ENCODE results near the gene CDK6.
"Not testable (repeated sequence)": the region's sequence is repeated elsewhere in the genome, so short reads cannot be mapped to it uniquely, and the experiment has no call there.

Gene CDK6

GRCh38 chr7:92836489-92836999 is at the start of gene CDK6:
Gene CDK6 (minus strand): TSS chr7:92836573. CDS start chr7:92833323, 3,250 bp downstream.
- no peak for DNase-seq (ENCODE audit: low read depth)

GRCh38 chr7:92886039-92886438 is 49.7 kb upstream of the CDK6 start:
- DNase-seq (ENCODE audit: low read depth) = not testable (repeated sequence)

GRCh38 chr7:92884218-92884617 is 47.8 kb upstream of the CDK6 start:
- DNase-seq (ENCODE audit: low read depth) = no peak

- no peak for DNase-seq (ENCODE audit: low read depth)
Measured at GRCh38 chr7:92882760-92883159, 46.4 kb upstream of the CDK6 start.

DNA sequence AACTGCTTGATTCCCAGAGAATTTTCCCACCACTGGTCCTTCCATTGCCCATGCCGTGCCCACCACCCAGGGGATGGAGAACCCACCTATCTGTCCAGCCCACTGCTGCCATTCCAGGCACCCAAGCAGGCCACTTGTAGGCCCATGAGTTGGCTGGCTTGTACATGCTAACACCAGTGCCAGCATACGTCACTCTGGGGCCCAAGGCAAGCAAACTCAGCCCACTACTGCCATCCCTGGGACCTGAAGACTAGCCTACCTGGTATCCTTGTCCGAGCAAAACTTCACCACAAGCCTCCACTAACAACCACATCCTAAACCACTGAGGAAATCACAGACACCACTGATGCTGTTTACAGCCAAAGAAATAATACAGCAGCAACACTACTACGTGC is 44.7 kb upstream of the CDK6 start:
- DNase-seq (ENCODE audit: low read depth) = no peak

GRCh38 chr7:92880212-92881090 is 44.1 kb upstream of the CDK6 start:
- no peak for DNase-seq (ENCODE audit: low read depth)

DNA sequence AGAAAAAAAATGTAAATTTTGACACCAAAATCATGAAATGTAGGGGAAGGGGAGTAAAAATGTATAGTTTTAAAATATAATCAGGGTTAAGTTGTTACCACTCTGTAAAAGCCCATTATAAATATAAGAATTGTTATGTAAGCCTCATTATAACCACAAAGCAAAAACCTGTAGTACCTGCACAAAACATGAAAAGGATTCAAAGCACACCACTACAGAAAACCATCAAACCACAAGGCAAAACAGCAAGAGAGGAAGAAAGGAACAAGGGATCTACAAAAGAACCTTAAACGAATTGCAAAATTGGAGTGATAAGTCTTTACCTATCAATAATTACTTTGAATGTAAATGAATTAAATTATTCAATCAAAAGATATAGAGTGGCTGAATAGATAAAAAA is 41.0 kb upstream of the CDK6 start:
- DNase-seq (ENCODE audit: low read depth) = no peak

- DNase-seq (ENCODE audit: low read depth) = no peak
Measured at GRCh38 chr7:92876836-92877235, 40.5 kb upstream of the CDK6 start.

- no peak for DNase-seq (ENCODE audit: low read depth)
Measured at GRCh38 chr7:92875719-92876118, 39.3 kb upstream of the CDK6 start.

- no peak for DNase-seq (ENCODE audit: low read depth)
Measured at GRCh38 chr7:92875173-92875572, 38.8 kb upstream of the CDK6 start.

DNA sequence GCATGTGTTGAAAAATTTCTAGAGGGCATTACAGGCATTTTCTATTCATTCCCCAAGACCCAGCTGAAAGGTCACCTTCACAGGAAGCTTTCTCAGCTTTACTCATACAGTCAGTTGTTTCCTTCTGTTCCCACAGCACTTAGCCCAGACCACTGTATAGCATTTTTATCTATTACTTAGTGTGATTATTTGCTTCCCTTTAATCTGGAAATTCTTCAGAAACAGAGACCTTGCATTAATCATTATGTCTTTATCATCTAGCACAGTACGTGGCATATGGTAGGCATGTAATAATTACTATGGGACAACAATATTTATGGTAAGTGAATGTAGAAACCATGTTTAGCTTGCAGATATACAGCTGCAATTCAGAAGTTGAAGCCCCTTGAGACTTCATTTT is 38.2 kb upstream of the CDK6 start:
- no peak for DNase-seq (ENCODE audit: low read depth)

- no peak for DNase-seq (ENCODE audit: low read depth)
Measured at GRCh38 chr7:92873776-92874175, 37.4 kb upstream of the CDK6 start.

DNA sequence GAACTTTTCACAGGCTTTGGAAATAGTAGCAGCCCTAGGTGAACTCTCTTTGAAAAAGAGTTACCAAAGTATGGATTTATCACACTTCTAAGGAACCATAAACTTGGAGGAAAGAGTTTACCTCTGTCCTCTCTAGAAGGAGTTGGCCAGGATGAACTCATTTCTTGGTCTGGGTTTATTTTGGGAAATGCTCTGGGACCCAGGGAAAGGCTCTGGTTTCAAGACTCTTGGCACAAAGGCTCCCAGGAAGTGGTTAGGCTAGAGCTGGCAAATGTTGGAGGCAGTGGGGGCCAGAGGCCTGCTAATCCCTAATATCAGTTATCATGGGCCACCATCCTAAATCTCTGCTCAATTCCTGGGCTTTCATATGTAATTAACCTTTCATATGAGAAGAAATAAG is 36.3 kb upstream of the CDK6 start:
- DNase-seq (ENCODE audit: low read depth) = no peak

DNA sequence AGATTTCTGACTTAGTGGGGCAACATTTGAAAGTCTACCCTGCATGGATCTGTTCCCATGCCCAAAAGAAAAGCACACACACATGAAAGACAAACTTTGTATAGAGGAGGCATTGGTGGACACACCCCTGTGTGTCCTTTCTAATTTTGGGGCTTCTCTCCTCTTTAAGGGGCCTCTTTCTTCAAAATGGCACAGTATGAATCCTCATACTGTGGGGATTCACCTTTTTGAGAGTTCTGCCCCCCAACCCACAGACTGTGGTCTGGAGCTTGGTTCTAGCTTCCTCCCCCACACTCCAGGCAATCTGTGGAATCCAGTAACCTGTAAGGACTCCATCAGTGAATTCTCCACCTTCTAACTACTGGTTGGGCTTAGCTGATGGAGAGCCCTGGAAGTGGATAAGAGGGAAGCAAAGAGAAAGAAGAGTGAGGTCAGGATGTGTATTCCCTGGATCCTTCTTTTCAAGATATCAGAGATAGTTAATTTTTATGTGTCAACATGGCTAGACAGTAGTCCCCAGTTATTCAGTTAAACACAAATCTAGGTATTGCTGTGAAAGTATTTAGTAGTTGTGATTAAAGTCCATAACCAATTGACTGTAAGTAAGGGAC is 32.4 kb upstream of the CDK6 start:
- no peak for DNase-seq (ENCODE audit: low read depth)

- not testable (repeated sequence) for DNase-seq (ENCODE audit: low read depth)
Measured at GRCh38 chr7:92864169-92864568, 27.8 kb upstream of the CDK6 start.

DNA sequence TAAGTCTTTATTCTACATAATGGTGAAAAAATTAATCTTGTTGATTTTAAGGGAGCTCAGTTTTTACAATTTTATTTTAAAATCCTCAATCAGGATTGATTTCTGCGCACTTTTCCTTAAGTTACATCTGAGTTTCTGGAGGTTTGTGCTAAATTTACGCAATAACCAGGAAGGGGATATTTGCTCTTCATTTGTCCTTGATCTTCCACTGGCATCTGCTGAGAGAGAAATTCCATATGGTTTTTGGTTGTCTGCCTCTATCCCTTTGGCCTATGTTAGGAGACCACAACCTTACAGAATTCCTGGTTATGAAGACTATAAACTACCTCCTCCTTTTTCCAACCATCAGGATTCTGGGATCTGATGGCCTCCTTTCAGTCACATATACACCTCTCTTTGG is 20.1 kb upstream of the CDK6 start:
- DNase-seq (ENCODE audit: low read depth) = no peak

DNA sequence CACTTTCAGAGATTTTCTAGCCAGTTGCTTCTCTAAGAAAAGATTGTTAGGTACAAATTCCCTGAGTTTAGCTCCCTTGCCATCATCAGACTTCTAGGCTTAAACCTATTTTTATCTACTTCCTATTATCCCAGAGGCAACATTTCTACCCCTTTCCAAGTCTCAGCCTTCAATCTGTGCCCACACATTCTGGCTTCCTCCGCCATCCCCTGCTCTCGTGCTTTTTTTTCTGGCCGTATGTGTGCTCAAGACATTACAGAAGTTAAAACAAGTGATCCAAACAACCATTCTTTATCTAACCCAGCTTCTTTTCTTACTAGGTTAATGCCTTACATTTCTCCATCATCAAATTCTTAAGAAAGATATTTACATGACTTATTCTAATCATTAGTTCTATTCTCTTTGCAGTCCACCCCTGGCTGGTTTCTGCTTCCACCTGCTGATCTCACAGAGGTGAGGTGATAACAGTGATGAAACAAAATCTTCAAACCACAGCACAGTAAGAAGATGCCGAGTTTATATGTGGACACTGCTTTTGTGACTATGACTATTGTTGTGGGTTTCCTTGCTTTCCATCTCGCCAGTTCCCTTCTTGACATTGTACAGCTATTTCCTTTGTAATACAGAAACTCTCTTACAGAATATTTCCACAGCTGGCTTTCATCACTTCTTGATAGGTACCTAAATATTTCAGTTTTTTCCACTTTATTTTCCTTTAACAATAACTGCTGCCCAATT is 18.3 kb upstream of the CDK6 start:
- no peak for DNase-seq (ENCODE audit: low read depth)

- no peak for DNase-seq (ENCODE audit: low read depth)
Measured at GRCh38 chr7:92851732-92852131, 15.4 kb upstream of the CDK6 start.

GRCh38 chr7:92850516-92850915 is 14.1 kb upstream of the CDK6 start:
- DNase-seq (ENCODE audit: low read depth) = no peak

DNA sequence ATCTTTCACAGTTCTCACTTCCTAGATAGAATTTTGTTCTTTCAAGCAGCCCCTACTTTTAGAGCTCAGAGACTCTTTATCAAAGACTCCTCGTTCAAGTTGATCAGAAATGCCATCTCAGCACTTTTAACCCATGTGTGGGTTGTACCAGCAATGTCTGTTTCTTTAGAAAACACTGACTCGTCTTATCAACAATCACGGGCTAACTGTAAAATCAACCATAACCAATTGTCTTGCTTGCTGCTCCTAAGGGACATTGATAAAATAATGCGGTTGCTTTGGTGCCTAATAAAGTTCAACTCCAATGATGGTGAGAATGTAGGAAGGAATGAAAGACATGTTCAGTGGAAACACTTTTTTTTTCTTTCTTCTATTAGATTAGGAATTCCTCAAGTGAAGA is 12.9 kb upstream of the CDK6 start:
- no peak for DNase-seq (ENCODE audit: low read depth)

GRCh38 chr7:92848851-92849250 is 12.5 kb upstream of the CDK6 start:
- no peak for DNase-seq (ENCODE audit: low read depth)

DNA sequence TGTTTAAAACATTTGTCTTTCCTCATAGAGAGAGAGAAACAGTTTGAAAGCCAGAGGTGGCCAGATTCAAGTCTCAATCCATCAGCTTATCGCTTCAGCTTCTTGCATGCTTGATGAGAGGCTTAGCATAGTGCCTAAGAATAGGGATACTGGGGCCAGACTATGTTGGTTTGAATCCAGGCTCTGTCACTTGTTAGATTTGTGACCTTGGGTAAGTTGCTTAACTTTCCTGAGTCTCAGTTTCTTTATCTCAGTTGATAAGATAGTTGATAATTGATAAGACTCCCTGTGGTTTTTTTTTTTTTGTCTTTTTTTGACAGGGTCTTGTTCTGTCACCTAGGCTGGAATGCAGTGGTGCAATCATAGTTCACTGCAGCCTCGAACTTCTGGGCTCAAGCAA is 12.1 kb upstream of the CDK6 start:
- DNase-seq (ENCODE audit: low read depth) = no peak

- no peak for DNase-seq (ENCODE audit: low read depth)
Measured at GRCh38 chr7:92847305-92847704, 10.9 kb upstream of the CDK6 start.
